SK-N-SH (cell line): Measurements from ENCODE around the gene LRMDA.

Experiments used
- CTCF ChIP-seq: fragments of 200-600 bp; sonication (generic); IDR thresholded peaks from 2 replicates; pipeline ENCODE4 v1.6.1; 2017; ENCODE audit warnings: antibody characterized with exemption, mild to moderate bottlenecking, moderate library complexity
- EP300 ChIP-seq, 2 experiments: IDR thresholded peaks; 2 replicates each; pipeline versions ENCODE4 v1.4.0 to v1.6.1; 2012; ENCODE audit warnings: borderline replicate concordance in 1 of 2, low read depth in 1 of 2, low read length in 1 of 2
- TAF1 ChIP-seq: IDR thresholded peaks from 2 replicates; pipeline ENCODE4 v1.6.1; 2012; ENCODE audit warnings: low read depth, mild to moderate bottlenecking, low read length, moderate library complexity, borderline replicate concordance

GRCh38 chr10:75418293-75418692, 13.1 kb upstream of the LRMDA start:
- TF ChIP-seq TAF1, result no peak
- TF ChIP-seq EP300 (IDR thresholded peaks at IDR 0.05; ENCODE audit: borderline replicate concordance in 1 of 2, low read depth in 1 of 2, low read length in 1 of 2), result no peak
- no peak for TF ChIP-seq CTCF
